NOMO-1 treated with DMSO at 0.1 percent for 48 hours (cell line): ENCODE results near the gene FKBP1C.

Experiments used
- DNase-seq: peaks from one replicate; lab custom pipeline; 2025; ENCODE audit not compliant: unreplicated experiment; lab: John Stamatoyannopoulos, UW

The FKBP1C gene

DNA sequence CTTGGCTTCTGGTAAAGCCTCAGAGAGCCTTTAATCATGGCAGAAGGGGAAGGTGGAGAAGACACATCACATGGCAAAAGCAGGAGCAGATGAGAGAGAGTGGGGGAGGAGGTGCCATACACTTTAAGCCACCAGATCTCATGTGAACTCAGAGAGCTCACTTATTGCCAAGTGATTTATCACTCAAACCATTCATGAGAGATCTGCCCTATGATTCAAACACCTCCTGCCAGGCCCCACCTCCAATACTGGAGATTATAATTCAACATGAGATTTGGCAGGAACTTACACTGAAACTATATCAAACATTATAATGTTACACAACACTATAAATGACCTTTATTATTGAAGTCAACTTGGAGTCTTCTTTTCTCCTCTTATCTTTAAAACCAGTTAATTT, 47.9 kb downstream of the FKBP1C start:
- DNase-seq: no peak

GRCh38 chr6:63261820-63262219, 50.6 kb downstream of the FKBP1C start:
- no peak for DNase-seq
